Esophagus muscularis mucosa (tissue), 4 donors: ENCODE measurements around the gene TRAF1. TPM values are rescaled to one million over a fixed set of nuclear protein-coding genes. Genes with fewer than 3 reads are reported as not detected.
A peak's percentile ranks its signal among the peaks of the same experiment; 100 is the strongest.

Experiments used
- DNase-seq: peaks from one replicate; pipeline ENCODE4 v3.0.0-alpha.2; 2017; ENCODE audit errors: extremely low spot score
- H3K27ac ChIP-seq, 4 donors: fragments of 200-600 bp; sonication (generic); replicated peaks in 1 of 4; 1 replicate in 3 of 4; 2 replicates in 1 of 4; pipeline ENCODE4 v1.5.1; 2016 to 2019; ENCODE audit warnings: mild to moderate bottlenecking in 1 of 4
- H3K27me3 ChIP-seq, 4 donors: fragments of 200-600 bp; sonication (generic); one replicate each; pipeline versions ENCODE4 v1.5.1 to v1.6.0; 2016 to 2019
- H3K36me3 ChIP-seq, 4 donors: fragments of 200-600 bp; sonication (generic); one replicate each; pipeline ENCODE4 v1.5.1; 2016 to 2019
- H3K4me1 ChIP-seq, 4 donors: fragments of 200-600 bp; sonication (generic); one replicate each; pipeline ENCODE4 v1.5.1; 2016 to 2019
- H3K4me3 ChIP-seq, 4 donors: fragments of 200-600 bp; sonication (generic); 1 replicate in 2 of 4; 2 replicates in 2 of 4; pipeline ENCODE4 v1.5.1; 2016 to 2019; ENCODE audit warnings: mild to moderate bottlenecking in 4 of 4, moderate library complexity in 1 of 4
- H3K9me3 ChIP-seq, 4 donors: fragments of 200-600 bp; sonication (generic); 1 replicate in 3 of 4; 2 replicates in 1 of 4; pipeline ENCODE4 v1.5.1; 2016 to 2019
- CTCF ChIP-seq, 3 experiments: fragments of 200-600 bp in 2 of 3; fragments of 450-650 bp in 1 of 3; sonication (generic) in 2 of 3; IDR thresholded peaks; one replicate each; pipeline ENCODE4 v1.5.1; 2017 to 2019; ENCODE audit warnings: antibody characterized with exemption in 3 of 3, mild to moderate bottlenecking in 2 of 3, moderate library complexity in 1 of 3
- EP300 ChIP-seq: sonication (generic); formaldehyde crosslinking; IDR thresholded peaks from one replicate; pipeline ENCODE4 v1.6.1; 2017; ENCODE audit warnings: antibody characterized with exemption
- POLR2A ChIP-seq: fragments of 450-650 bp; IDR thresholded peaks from one replicate; pipeline ENCODE4 v1.6.1; 2017; ENCODE audit warnings: antibody characterized with exemption, moderate library complexity, mild to moderate bottlenecking, low read depth
- POLR2AphosphoS5 ChIP-seq, 2 donors: sonication (generic); formaldehyde crosslinking; IDR thresholded peaks; one replicate each; pipeline ENCODE4 v1.6.1; 2017; ENCODE audit warnings: antibody characterized with exemption in 2 of 2
- WGBS: methylation state at CpG from one replicate; pipeline ENCODE4 v1.1.5; 2018; 5-methylcytosine and 5-hydroxymethylcytosine counted together
- intact Hi-C: fragments of 100-400 bp; cut with DNase I; formaldehyde crosslinking; loops from one replicate; pipeline ENCODE4 v1.15.1; 2023
- total RNA-seq, 4 donors: library from RNA; depleted of rRNA; stranded (reverse); fragments of >200 nt; gene quantifications; one replicate each; pipeline versions ENCODE4 v1.1.0 to v1.2.1, GENCODE V29; 2016

The TRAF1 gene
- total RNA-seq, 4 donors from 2014 or later = 4.0 to 7.4 (median 5.5) TPM

- Histone ChIP-seq H3K27ac (peak overlapping the region in 1 of 4 donors; percentile 71), H3K4me1 (peaks cover 0 to 19% (median 11%) of the 10 kb centered on the region in 4 donors), H3K27me3 (no peaks in the 10 kb centered on the region), H3K36me3 (peaks cover 0 to 4% (median 0%) of the 10 kb centered on the region in 4 donors), H3K9me3 (no peaks in the 10 kb centered on the region), H3K4me3 (no peak overlapping the region)
- no peak for DNase-seq
- 92% methylated on average over 9 of the region's 9 CpGs for WGBS
- intact Hi-C loops = no loop called here
- TF ChIP-seq CTCF (IDR thresholded peaks at IDR 0.05) (no peak), POLR2AphosphoS5 (IDR thresholded peaks at IDR 0.05) (no peak), POLR2A (no peak), EP300 (no peak)
Observed at GRCh38 chr9:120951960-120952618, 25.5 kb upstream of the TRAF1 start.

GRCh38 chr9:120950421-120951388, 24.1 kb upstream of the TRAF1 start:
- Histone ChIP-seq H3K27me3 (no peaks in the 10 kb centered on the region), H3K36me3 (peaks cover 0 to 4% (median 0%) of the 10 kb centered on the region in 4 donors), H3K9me3 (no peaks in the 10 kb centered on the region), H3K4me3 (no peak overlapping the region), H3K4me1 (peaks cover 0 to 19% (median 11%) of the 10 kb centered on the region in 4 donors), H3K27ac (peak overlapping the region; percentile 45 to 71 (median 59))
- WGBS = 68% methylated on average over 5 of the region's 8 CpGs
- DNase-seq = no peak
- TF ChIP-seq POLR2AphosphoS5 (IDR thresholded peaks at IDR 0.05) (peak; percentile 23 to 35), POLR2A (no peak)
- intact Hi-C loops = no loop called here

- intact Hi-C loops = no loop called here
- WGBS = 93% methylated on average over 2 of the region's 2 CpGs
- no peak for DNase-seq
- Histone ChIP-seq H3K27me3 (no peaks in the 10 kb centered on the region), H3K36me3 (peaks cover 0 to 4% (median 0%) of the 10 kb centered on the region in 4 donors), H3K4me3 (no peak overlapping the region), H3K4me1 (peaks cover 0 to 21% (median 11%) of the 10 kb centered on the region in 4 donors), H3K27ac (no peak overlapping the region), H3K9me3 (no peaks in the 10 kb centered on the region)
- TF ChIP-seq POLR2AphosphoS5 (IDR thresholded peaks at IDR 0.05) (no peak), POLR2A (no peak), EP300 (no peak), CTCF (IDR thresholded peaks at IDR 0.05) (no peak)
Observed at GRCh38 chr9:120949290-120949689, 22.7 kb upstream of the TRAF1 start.

GRCh38 chr9:120948824-120949223, 22.2 kb upstream of the TRAF1 start:
- Histone ChIP-seq H3K4me1 (peaks cover 0 to 24% (median 12%) of the 10 kb centered on the region in 4 donors), H3K27me3 (no peaks in the 10 kb centered on the region), H3K4me3 (no peak overlapping the region), H3K27ac (no peak overlapping the region), H3K36me3 (peaks cover 0 to 4% (median 0%) of the 10 kb centered on the region in 4 donors), H3K9me3 (no peaks in the 10 kb centered on the region)
- no peak for TF ChIP-seq POLR2AphosphoS5 (IDR thresholded peaks at IDR 0.05)
- no peak for TF ChIP-seq CTCF (IDR thresholded peaks at IDR 0.05)
- 90% methylated on average over 1 of the region's 1 CpG for WGBS
- no peak for DNase-seq
- intact Hi-C loops = no loop called here

- Histone ChIP-seq H3K36me3 (no peaks in the 10 kb centered on the region), H3K4me3 (no peak overlapping the region), H3K9me3 (no peaks in the 10 kb centered on the region), H3K27ac (no peak overlapping the region), H3K4me1 (peaks cover 1 to 40% (median 27%) of the 10 kb centered on the region in 4 donors), H3K27me3 (no peaks in the 10 kb centered on the region)
- no peak for TF ChIP-seq POLR2AphosphoS5 (IDR thresholded peaks at IDR 0.05)
- no peak for TF ChIP-seq EP300
- no peak for TF ChIP-seq CTCF (IDR thresholded peaks at IDR 0.05)
- no peak for TF ChIP-seq POLR2A
- intact Hi-C loops = no loop called here
- no peak for DNase-seq
- WGBS = 98% methylated on average over 2 of the region's 2 CpGs
Observed at GRCh38 chr9:120947222-120947621, 20.6 kb upstream of the TRAF1 start.
